PC-9 (cell line): ENCODE results near the gene CACNA2D4.

Experiments
- CTCF ChIP-seq: fragments of 200-600 bp; sonication (generic); conservative IDR thresholded peaks from 2 replicates; pipeline ENCODE4 v1.6.1; 2017; ENCODE audit warnings: mixed run types, antibody characterized with exemption, mild to moderate bottlenecking, moderate library complexity
- EZH2 ChIP-seq: fragments of 200-600 bp; sonication (generic); IDR thresholded peaks from 2 replicates; pipeline ENCODE4 v1.8.0; 2017; ENCODE audit warnings: antibody characterized with exemption, low read depth

GRCh38 chr12:1808036-1808797 lies 110.2 kb downstream of the CACNA2D4 start:
- no peak for TF ChIP-seq EZH2
- no peak for TF ChIP-seq CTCF
